DLD1 (cell line): ENCODE results near the gene POLR3K.

ENCODE experiments used
- in situ Hi-C: cut with HindIII; loops from 2 replicates; pipeline ENCODE4 v1.10.0; 2017; ENCODE audit warnings: low sequenced_read_pairs

POLR3K gene

DNA sequence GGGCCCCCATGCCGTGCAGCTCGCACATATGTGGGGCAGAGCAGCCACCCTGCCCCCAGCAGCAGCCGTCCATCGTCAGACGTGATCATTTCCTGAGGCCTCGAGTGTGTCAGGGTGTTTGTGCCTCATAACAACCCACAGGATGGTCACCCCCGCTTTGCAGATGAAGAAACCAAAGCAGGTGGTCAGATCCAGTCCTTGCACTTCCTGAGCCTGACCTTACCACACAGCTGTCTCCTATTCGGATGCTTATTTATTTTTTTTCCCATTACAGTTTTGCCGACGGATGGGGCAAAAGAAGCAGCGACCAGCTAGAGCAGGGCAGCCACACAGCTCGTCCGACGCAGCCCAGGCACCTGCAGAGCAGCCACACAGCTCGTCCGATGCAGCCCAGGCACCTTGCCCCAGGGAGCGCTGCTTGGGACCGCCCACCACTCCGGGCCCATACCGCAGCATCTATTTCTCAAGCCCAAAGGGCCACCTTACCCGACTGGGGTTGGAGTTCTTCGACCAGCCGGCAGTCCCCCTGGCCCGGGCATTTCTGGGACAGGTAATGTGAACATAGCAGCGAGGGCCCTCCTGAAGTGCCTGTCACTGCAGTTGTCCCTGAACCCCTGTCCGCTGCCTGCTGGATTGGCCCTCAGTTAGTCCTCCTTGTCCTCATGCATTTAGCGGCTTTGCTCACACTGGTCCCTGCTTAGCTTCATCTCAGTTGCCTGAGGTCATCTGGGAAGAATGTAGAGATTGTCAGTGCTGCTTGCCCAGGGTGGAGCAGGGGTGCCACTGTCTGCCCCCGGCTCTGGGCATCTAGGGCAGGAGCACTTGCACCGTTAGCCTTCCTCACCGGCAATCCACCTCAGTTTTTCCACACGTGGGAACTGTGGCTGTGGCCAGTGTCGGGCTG lies 26.0 kb upstream of the POLR3K start:
- in situ Hi-C loops, result no loop called here

DNA sequence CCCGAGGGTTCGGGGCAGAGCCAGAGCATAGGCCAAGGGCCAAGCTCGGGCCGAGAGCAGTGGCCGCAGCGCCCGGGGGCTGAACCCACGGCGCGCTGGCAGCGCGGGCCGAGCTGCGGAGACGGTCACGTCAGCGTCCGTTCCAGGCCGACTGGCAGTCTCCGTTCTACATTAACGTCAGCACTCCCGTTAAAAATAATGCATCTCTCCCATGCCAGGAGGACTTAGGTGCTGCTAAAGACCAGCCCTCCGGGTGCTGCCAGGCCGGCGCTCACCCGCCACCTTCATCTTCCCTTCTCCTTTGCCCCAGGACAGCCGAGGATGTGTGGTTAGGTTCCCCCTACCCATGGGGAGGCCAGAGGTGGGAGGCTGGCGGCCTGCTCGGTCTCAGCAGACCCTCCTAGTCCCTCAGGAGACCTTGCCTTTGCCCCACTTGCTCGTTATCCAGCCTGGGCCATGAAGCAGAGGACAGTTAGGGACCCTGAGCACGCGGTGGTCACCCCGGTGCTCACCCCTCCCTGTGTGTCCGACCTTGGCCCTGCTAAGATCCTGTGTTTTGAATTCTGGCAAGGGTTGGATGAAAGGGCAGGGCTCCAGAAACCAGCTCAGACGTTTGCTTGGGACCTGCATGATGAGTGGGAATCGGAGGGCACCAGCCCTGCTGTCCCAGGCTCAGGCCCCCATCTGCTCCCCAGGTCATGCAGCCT lies 25.2 kb upstream of the POLR3K start:
- in situ Hi-C loops, result no loop called here

DNA sequence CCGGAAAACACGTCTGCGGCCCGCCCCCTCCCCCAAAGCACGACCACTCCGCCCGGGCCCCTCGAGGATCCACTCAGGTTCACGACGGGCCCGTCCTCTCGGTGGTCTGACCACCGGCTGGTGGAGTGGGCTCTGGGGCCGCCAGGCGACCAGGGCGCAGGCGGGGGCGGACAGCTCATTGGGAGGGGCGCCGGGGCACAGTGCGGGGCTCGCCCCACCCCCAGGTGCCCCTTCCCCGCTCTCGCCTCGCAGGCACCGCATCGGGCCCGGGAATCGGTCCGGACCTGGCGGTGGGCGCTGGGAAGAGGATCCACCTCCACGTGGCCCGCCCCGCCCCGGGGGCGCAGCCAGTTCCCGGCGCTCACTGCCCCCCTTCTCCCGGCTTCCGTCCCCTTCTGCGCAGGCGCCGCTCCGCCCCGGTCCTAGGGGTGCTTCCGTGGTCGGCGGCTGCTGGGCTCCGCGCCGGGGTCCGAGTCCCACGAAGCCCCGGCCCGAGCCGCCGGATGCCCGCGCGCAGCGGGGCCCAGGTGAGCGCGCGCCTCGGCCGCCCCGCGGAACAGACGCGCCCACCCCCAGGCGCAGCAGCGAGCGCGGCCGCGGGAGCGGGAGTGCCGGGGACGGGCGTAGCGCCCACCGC lies 24.5 kb upstream of the POLR3K start, which contains the start of gene MPG:
Gene MPG, plus strand, starts transcription at position 419 of the 637 bp plus-strand sequence. Its CDS starts 85 bp downstream, at position 504.
- in situ Hi-C loops, result no loop called here

DNA sequence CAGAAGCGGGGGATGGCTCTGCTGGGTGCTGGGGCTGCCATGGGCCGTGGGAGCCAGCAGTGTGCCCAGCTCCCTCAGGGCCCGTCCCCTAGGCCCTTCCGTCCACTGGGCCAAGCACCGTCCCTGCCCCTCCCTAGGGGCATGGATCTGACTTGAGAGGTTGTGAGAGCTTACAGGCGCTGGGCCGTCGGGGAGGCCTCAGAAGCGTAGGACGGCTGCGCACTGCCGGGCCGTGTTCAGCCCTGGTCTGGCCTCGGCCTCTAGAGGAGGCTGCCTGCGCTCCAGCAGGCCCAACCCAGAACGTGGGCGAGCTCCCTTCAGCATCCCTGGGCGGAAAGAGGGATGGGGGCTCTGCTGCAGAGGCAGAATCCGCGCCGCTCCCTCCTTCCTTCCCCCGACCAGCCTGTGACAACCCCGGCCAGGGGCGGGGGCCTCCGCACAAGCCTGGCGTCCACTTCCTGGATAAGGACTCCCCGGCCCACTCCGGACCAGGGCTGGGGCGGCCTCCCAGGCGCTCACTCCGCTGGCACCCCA lies 23.9 kb upstream of the POLR3K start:
- in situ Hi-C loops, result no loop called here

DNA sequence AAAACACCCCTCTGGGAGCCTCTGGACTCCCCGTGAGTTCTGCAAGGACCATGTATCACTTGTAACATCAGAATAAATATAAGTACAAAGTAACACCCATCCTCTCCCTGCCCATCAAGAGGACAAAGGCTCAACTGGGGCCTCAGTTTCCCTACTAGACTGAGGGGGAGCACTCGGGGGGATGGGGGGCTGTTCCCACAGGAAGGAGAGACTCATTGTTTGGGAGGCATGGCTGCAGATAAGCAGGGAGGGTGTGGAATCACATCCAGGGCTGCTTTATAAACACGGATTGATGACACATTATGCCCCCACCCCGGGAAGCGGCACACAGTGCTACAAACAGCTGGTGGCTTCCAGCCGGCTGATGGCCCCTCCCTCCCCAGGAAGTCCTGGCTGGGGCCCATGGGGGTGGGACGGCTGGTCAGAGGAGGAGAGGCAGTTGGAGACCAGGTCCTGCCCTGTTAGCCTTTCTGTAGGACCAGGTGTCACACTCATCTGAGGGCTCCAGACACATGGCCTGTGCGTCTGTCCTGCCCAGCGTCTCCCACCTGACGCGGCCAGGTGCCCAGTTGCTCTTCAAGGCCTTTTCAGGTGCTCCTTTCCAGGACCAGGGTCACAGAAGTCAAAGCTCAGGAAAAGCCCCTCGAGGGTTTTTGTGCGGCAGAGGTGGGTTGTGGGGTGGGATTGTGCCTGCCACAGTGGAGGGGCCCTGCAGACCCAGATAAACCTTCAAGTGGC lies 23.3 kb upstream of the POLR3K start:
- in situ Hi-C loops, result no loop called here

DNA sequence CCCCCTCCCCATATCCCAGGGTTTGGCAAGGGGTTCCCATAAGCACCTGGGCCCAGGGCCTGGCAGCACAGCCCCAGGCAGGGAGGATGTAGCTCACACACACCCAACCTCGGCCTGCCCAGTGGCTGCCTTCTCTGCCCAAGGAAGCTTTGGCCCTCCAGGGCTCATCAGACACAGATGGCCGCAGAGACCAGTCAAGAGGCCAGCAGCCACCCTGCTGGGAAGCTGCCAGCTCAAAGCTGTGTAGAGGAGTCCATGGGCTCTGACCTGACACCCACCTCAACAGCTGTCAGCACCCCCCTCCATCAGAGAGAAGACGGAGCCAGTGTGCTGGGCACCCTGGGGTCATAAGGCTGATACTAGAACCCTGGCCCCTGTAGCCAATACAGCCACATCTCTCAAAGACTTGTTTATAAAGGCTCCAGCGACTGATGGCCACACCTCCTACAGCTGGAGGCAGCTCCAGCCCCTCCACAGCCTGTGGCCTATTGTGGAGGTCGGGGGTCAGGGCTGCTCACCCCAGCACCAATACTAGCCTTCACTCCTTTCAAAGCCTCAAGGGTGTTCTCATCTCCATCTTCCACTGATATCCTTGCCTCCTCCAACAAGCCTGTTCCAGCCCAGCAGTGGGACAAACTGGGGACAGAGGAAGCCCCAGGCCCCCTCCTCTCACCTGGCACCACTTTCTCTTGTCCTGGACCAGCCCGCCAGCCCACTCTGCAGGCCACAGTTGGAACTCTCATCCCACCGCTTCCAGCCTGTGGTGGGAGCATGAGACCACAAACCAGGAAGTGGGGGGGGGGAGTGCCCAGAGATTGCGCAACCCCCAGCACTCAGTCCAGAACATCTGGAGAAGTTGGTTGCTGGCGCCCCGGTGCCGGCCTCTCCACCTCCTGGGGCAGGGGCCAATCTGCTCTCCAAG lies 22.4 kb upstream of the POLR3K start:
- in situ Hi-C loops, result no loop called here

DNA sequence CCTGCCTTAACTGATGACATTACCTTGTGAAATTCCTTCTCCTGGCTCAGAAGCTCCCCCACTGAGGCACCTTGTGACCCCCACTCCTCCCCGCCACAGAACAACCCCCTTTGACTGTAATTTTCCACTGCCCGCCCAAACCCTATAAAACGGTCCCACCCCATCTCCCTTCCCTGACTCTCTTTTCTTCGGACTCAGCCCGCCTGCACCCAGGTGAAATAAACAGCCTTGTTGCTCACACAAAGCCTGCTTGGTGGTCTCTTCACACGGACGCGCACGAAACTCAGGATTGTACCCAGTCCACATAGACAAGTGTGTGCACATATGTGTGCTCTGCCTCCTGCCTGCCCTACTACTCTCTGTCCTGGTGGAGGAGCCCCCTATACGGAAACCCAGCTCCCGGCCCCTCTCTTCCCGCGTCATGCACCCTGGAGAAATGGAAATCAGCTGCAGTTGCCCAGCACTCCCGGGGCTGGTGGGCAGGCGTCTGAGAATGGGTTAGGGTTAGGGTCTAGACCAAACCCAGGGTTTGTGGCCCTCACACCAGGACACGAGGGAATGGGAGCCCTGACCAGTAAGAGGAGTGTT lies 21.4 kb upstream of the POLR3K start:
- in situ Hi-C loops, result no loop called here

DNA sequence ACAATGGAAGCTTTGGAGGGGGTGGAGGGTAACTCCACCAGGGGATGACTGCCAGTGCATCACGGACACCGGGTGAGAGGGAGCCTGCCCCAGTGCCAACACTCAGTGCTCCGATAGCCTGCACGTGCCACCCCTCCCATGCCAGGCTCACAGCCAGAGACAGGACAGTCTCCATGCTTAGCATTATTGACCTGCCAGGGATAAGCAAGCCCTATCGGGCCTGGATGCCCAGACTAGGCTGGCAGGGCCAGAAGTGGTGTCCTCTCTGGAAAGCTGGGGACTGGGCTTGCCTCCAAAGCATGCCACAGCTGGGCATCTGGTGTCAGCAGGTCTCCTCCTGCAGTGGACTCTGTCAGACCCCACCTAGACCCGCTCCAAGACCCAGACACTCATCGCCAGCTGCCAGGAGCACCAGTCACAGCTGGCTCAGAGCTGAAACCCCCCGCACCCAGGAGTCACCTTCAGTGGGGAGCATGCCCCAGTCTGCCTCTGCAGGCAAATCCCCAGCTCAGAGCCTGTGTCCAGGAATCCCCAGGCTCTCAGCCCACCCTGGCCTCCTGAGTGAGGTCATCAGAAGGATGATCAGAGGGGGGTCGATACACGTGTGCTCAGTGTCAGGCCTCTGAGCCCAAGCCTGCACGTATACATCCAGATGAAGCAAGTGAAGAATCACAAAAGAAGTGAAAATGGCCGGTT lies 20.8 kb upstream of the POLR3K start:
- in situ Hi-C loops, result no loop called here

DNA sequence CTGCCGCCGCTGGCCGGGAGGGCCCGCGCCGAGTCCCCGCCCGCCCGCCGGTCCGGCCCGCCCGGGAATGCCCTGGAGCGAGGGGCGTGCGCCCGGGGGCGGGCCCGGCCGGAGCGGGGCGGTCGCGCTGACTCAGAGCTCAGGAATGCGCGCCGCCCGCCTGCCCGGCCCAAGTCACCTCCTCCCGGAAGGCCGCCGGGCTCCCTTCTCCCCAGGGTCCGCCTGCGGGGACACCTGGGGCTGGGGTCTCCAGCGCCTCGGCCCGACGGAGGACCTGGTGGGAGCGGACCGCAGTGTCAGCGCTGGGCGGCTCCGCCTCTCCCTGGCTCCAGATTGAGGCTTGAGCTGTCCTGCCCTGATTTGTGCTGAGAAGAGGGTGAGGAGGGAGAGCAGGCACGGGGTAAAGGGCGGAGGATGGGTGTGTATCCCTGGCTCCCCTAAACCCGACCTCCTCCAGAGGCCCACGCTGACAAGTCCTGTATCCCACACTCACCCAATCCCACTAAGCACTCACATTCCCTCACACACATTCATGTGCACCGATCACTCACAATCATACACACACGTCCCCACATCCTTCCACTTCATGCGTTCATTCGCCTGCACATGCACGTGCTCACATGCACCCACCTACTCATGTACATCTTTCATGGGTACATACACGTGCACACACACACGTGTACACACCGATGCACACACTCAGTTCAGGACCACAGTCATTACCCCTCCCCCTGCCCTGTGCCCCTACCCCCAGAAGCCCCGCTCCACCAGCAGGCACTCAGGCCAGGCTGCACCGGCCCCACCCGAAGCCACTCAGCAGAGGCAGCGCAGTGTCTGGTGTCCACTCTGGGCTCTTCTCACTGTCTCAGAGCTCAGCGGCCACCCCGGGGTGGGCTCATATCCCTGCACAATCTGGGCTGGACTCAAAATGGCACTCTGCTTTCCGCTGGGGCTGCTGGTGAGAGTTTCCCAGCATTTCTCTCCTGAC lies 19.4 kb upstream of the POLR3K start, which contains the start of gene RHBDF1:
Gene RHBDF1, minus strand, starts transcription at position 71 of the 988 bp plus-strand sequence. CDS start 7,616 bp downstream, outside the sequence.
- in situ Hi-C loops, result no loop called here

DNA sequence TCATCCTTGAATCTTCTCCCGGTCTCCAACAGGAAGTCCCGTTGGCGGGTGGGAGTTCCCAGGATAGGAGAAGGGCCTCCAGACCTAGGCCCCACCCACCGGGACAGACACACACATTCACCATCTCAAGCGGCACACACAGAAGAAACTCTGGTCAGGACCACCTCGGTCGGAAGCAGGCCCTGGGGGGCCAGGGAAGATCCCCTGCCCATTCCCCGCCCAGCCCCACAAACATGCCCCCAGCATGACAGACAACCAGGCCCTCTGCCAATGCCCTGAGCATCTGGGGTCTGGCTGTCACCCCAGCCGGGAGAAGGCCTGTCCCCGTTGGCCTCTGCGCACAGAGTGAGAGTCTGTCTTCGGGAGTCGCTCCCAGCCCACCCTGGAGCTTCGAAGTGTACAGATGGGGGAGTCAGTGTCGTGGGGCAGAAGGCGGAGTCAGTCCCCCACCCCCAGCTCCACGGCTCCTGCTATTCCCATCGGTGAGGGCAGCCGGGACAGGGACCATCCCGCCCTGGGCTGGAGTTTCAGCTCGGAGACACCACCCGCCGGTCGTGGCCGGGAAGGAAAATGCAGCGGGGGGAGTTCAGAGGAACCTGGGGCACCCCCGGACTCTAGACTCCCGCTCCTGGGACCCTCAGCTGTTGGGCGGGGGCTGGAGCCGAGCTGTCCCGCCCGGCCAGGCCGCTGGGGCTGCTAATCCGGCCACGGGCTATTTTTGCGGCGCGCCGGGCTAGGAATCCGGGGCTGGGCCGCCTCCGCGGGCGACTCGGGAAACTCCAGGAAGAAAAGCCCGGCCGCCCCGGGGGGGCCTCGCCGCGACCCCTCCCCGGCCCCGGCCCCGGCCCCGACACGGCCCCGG lies 18.4 kb upstream of the POLR3K start:
- in situ Hi-C loops, result no loop called here

DNA sequence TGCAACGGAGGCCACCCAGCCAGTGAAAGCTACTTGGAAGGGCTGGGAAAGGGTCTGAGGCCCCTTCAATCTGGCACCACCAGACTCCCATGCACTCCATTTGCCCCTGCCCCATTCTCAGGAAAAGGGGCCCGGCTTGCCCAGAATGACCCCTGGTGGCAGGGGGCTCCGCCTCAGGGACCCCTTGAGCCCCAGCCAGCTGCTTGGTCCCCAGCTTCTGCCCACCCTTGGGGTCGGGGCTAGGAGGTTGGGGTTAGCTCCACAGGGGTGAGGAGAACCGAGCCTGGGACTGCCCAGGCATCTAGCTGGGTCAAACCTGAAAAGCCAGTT lies 17.8 kb upstream of the POLR3K start:
- in situ Hi-C loops, result no loop called here

DNA sequence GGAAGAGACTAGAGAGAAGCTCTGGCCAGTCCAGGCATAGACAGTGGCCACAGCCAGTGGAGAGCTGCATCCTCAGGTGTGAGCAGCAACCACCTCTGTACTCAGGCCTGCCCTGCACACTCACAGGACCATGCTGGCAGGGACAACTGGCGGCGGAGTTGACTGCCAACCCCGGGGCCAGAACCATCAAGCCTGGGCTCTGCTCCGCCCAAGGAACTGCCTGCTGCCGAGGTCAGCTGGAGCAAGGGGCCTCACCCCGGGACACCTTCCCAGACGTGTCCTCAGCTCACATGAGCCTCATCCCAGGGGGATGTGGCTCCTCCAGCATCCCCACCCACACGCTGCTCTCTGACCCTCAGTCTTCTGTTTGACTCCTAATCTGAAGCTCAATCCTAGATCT lies 15.8 kb upstream of the POLR3K start:
- in situ Hi-C loops, result no loop called here

DNA sequence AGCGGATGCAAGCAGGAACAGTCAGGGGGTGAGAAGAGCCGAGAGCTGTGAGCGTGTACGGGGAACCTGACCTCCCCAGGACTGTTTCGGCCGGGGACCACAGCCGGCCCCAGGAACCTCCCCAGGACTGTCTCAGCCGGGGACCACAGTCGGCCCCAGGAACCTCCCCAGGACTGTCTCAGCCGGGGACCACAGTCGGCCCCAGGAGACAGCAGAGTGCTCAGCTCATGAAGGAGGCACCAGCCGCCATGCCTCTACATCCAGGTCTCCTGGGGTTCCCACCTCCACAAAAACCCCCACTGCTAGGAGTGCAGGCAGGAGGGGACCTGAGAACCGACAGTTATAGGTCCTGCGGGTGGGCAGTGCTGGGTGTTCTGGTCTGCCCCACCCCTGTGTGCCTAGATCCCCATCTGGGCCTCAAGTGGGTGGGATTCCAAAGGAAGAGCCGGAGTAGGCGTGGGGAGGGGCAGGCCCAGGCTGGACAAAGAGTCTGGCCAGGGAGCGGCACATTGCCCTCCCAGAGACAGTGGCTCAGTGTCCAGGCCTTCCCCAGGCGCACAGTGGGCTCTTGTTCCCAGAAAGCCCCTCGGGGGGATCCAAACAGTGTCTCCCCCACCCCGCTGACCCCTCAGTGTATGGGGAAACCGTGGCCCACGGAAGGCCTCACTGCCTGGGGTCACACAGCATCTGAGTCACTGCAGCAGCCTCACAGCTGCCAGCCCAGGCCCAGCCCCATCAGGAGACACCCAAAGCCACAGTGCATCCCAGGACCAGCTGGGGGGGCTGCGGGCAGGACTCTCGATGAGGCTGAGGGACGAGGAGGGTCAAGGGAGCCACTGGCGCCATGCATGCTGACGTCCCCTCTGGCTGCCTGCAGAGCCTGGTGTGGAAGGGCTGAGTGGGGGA lies 14.7 kb upstream of the POLR3K start:
- in situ Hi-C loops, result no loop called here

DNA sequence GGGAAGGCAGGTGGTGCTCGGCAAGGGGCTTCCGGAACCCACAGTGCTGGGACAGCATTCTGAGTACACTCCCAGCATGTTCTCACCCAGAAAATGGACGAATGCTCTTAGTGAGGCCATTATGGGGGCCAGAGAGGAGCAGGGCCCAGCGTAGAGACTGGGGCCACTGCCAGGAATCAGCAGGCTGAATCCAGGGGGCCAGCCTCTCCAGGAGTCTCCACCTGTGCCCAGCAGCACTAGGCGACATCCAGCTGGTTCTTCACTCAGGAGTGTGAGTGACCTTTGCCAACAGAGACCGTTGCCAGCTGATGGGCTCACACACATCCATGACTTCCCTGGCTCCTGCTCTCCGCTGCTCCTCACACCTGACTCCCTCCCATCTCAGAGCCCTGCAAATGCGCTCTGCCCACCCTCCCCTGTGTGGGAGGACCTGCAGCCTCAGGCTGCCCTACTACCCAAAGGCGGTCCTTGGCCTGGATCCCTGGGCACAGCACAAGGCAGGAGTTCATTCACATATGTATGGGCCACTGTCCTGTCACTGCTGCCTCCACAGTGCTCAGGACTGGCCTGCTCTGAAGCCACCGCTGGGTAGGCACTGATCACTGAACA lies 13.9 kb upstream of the POLR3K start:
- in situ Hi-C loops, result no loop called here
